ENCODE data around the gene SIL1. TPM values are rescaled to one million over a fixed set of nuclear protein-coding genes. Genes with fewer than 3 reads are reported as not detected.

The SIL1 gene
- total and polyA plus RNA-seq, 9 of the 15 experiments (the other 6 are each of a cell fraction or from before 2014, with no cell fraction given) = 1.3 to 30.5 (median 18.1) TPM

GRCh38 chr5:139021346-139021745 lies 176.8 kb downstream of the SIL1 start:
- H4K20me1 ChIP-seq (replicated peaks; ENCODE audit: control insufficient read depth, insufficient read depth, low read length) = no peaks in the 10 kb centered on the region
- H3K79me2 ChIP-seq (ENCODE audit: control insufficient read depth, insufficient read depth, low read length) = no peaks in the 10 kb centered on the region
- no peak overlapping the region for H3K9ac ChIP-seq (ENCODE audit: insufficient read depth in 1 of 2, low read depth in 2 of 2, low read length in 2 of 2)
- ATAC-seq = no peak
- WGBS (ENCODE audit: insufficient coverage, low coverage, missing lambda C conversion rate) = 75% methylated on average over 3 of the region's 3 CpGs
- no peaks in the 10 kb centered on the region for H3K9me1 ChIP-seq (ENCODE audit: control insufficient read depth, insufficient read depth, low read length)
- ChIA-PET POLR2A (no interaction called here), CTCF (ENCODE audit: low intra/inter-chr PET ratio) (no interaction called here)
- intact Hi-C loops (cut with micrococcal nuclease) (no loop called here), in situ Hi-C loops (cut with MboI) (no loop called here)
- no peaks in the 10 kb centered on the region for H3K36me3 ChIP-seq (ENCODE audit: control insufficient read depth, insufficient read depth, low read length)
- DNase-seq (ENCODE audit: extremely low read depth in 1 of 4, low spot score in 3 of 4) = no peak
- no TSS peak for BruUV-seq (replicated peaks)
- no peaks in the 10 kb centered on the region for H3K9me3 ChIP-seq (replicated peaks; ENCODE audit: control insufficient read depth, insufficient read depth, low read depth, low read length)
- H3K4me1 ChIP-seq (replicated peaks in 1 of 2; ENCODE audit: control insufficient read depth in 2 of 2, insufficient read depth in 2 of 2, low read length in 2 of 2) = no peaks in the 10 kb centered on the region
- H2AFZ ChIP-seq (ENCODE audit: low read depth, low read length) = no peak overlapping the region
- no peaks in the 10 kb centered on the region for H3K27me3 ChIP-seq (ENCODE audit: control insufficient read depth in 2 of 2, insufficient read depth in 2 of 2, low read length in 2 of 2)
- H3K4me2 ChIP-seq (ENCODE audit: insufficient read depth, low read length) = no peak overlapping the region
- no peak overlapping the region for H3K27ac ChIP-seq (ENCODE audit: extremely low read depth, low read depth, low read length)
- TF ChIP-seq BDP1 (IDR thresholded peaks at IDR 0.05; ENCODE audit: insufficient read depth, insufficient read length) (no peak), ZNF232 (CRISPR knock-in tag; IDR thresholded peaks at IDR 0.05) (no peak), CBX8 (IDR thresholded peaks at IDR 0.05; ENCODE audit: borderline replicate concordance, extremely low read depth, low read depth, low read length, poor library complexity, severe bottlenecking) (no peak), KAT8 (IDR thresholded peaks at IDR 0.05; ENCODE audit: low read depth) (no peak), CBX5 (IDR thresholded peaks at IDR 0.05; ENCODE audit: borderline replicate concordance, low read depth) (no peak), IRF2 (CRISPR knock-in tag; IDR thresholded peaks at IDR 0.05) (no peak), CHD1 (IDR thresholded peaks at IDR 0.05; ENCODE audit: low read length) (no peak), CCNT2 (IDR thresholded peaks at IDR 0.05; ENCODE audit: borderline replicate concordance, extremely low read depth, insufficient read length, low read depth, low read length) (no peak), PHF8 (IDR thresholded peaks at IDR 0.05; ENCODE audit: borderline replicate concordance, low read length) (no peak)
- FAIRE-seq = no peak
- no peak overlapping the region for H3K4me3 ChIP-seq
